AG04450 (cell line): ENCODE measurements around the gene CAMKMT. TPM values are rescaled to one million over a fixed set of nuclear protein-coding genes. Genes with fewer than 3 reads are reported as not detected.

Experiments used
- CTCF ChIA-PET: fragments of 300-600, 350-600 bp; formaldehyde crosslinking; extraction: SDS; loops from one replicate; lab custom pipeline; 2022; ENCODE audit warnings: antibody characterized with exemption, inconsistent platforms; lab: Charles Lee
- POLR2A ChIA-PET: fragments of 350-600 bp; formaldehyde crosslinking; extraction: SDS; loops from one replicate; lab custom pipeline; 2021; ENCODE audit warnings: antibody characterized with exemption, inconsistent platforms; lab: Yijun Ruan, JAX
- DNase-seq: peaks from one replicate; pipeline ENCODE4 v3.0.0-alpha.2; 2011; ENCODE audit warnings: low read depth, low spot score
- H3K27ac ChIP-seq: one replicate; pipeline ENCODE4 v1.5.1; 2012; ENCODE audit warnings: low read depth, low read length, control low read depth
- H3K27me3 ChIP-seq: one replicate; pipeline ENCODE4 v1.6.0; 2012; ENCODE audit warnings: low read length; ENCODE audit not compliant: control insufficient read depth, insufficient read depth
- H3K4me3 ChIP-seq: 2 replicates; pipeline ENCODE4 v1.5.1; 2011; ENCODE audit warnings: mild to moderate bottlenecking, low read depth, low read length, control low read depth
- H3K9me3 ChIP-seq: 2 replicates; pipeline ENCODE4 v1.5.1; 2012; ENCODE audit warnings: low read length; ENCODE audit not compliant: control insufficient read depth, insufficient read depth
- polyA plus RNA-seq: library from polyadenylated mRNA; depleted of rRNA; stranded (reverse); fragments of >200 nt; gene quantifications from 2 replicates; pipeline ENCODE4 v1.2.3, GENCODE V29; 2011
- TF ChIP-seq, protein P1 (sequence below): IDR thresholded peaks from 2 replicates; pipeline ENCODE4 v1.5.1; 2011; ENCODE audit warnings: low read depth, low read length, control low read depth, inconsistent platforms

The CAMKMT gene
- polyA plus RNA-seq, 1 experiment: 10.2 TPM

DNA sequence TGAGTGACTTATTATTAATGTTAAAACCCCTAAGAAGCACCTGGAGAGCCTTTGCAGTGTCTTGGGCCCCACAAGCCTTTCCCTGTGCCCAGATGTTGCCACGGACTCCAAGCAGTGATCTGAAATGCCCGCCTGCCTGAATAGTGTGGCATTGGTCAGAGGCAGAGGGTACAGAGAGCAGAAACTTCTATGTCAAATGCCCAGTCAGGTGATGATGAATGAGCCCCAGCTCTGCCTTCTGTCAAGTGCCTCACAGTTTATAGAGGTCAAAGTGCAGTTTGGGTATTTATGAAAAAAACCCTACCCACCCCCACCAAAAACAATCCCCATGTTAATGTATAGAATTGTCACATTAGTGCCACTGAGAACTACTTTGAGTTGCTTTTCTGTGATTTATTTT lies 409.8 kb downstream of the CAMKMT start:
- no peak overlapping the region for H3K4me3 ChIP-seq
- no peak for DNase-seq
- TF ChIP-seq, protein P1, sequence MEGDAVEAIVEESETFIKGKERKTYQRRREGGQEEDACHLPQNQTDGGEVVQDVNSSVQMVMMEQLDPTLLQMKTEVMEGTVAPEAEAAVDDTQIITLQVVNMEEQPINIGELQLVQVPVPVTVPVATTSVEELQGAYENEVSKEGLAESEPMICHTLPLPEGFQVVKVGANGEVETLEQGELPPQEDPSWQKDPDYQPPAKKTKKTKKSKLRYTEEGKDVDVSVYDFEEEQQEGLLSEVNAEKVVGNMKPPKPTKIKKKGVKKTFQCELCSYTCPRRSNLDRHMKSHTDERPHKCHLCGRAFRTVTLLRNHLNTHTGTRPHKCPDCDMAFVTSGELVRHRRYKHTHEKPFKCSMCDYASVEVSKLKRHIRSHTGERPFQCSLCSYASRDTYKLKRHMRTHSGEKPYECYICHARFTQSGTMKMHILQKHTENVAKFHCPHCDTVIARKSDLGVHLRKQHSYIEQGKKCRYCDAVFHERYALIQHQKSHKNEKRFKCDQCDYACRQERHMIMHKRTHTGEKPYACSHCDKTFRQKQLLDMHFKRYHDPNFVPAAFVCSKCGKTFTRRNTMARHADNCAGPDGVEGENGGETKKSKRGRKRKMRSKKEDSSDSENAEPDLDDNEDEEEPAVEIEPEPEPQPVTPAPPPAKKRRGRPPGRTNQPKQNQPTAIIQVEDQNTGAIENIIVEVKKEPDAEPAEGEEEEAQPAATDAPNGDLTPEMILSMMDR: no peak
- H3K9me3 ChIP-seq: no peaks in the 10 kb centered on the region
- no peak overlapping the region for H3K27ac ChIP-seq
- H3K27me3 ChIP-seq: peaks cover 26% of the 10 kb centered on the region
- ChIA-PET POLR2A (no interaction called here), CTCF (no interaction called here)

DNA sequence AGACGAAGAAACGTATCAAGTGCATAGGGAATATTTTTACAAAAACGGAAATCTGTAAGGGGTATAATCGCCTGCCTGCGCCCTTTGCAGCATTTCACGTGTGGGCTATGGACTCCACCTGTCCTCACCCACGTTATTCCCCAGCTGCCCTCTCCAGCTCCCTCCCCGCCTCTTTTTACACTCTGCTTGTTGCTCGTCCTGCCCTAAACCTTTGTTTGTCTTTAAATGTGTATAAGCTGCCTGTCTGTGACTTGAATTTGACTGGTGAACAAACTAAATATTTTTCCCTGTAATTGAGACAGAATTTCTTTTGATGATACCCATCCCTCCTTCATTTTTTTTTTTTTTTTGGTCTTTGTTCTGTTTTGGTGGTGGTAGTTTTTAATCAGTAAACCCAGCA lies 410.4 kb downstream of the CAMKMT start:
- DNase-seq: no peak
- ChIA-PET POLR2A (no interaction called here), CTCF (no interaction called here)
- H3K9me3 ChIP-seq: no peaks in the 10 kb centered on the region
- peaks cover 26% of the 10 kb centered on the region for H3K27me3 ChIP-seq
- H3K4me3 ChIP-seq: no peak overlapping the region
- TF ChIP-seq, protein P1: no peak
- H3K27ac ChIP-seq: no peak overlapping the region

GRCh38 chr2:44772669-44773378 lies 411.1 kb downstream of the CAMKMT start:
- TF ChIP-seq, protein P1: no peak
- ChIA-PET CTCF (no interaction called here), POLR2A (no interaction called here)
- no peak overlapping the region for H3K4me3 ChIP-seq
- no peaks in the 10 kb centered on the region for H3K9me3 ChIP-seq
- DNase-seq: no peak
- H3K27me3 ChIP-seq: peaks cover 26% of the 10 kb centered on the region
- no peak overlapping the region for H3K27ac ChIP-seq

DNA sequence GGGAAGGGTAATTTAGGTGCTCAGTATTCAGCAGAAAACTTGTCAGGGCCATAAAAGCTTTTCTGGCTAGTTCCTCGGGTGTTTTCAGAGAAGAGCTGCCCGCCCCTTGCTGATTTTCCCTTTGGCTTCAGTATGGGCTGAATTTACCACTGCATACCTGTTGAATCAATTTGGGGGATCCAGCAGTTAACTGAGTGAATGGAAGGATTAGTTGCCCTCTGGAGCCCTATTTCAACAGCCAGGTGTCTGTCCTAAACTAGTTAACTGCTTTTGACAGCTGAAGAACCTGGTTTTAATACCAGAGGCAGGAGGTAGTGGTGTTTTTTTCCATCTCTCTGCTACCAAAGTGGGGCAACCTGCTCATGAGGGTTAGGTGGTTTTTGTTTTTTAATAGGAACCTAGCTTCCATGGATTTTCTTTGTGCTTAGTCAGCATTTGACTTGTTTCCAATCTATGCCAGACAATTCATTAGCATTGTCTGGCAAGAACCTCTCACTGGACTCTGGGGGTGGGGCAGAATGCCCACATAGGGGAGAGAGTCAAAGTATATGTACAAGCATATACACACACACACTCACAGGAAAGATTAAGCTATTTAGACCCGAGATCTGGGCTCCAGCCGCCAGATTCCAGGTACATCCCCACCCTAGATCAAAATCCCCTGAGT lies 413.2 kb downstream of the CAMKMT start:
- H3K9me3 ChIP-seq: no peaks in the 10 kb centered on the region; the same call in 1 of the 2 replicates
- CTCF ChIA-PET: interaction anchor here (1.1 to 1.4 kb wide), 2 partner anchors 296 kb away, joined by 3 to 9 read pairs; no protein-coding TSS in a partner anchor
- POLR2A ChIA-PET: no interaction called here
- H3K27ac ChIP-seq: no peak overlapping the region
- TF ChIP-seq, protein P1: no peak
- DNase-seq: no peak
- peaks cover 25% of the 10 kb centered on the region for H3K27me3 ChIP-seq
- H3K4me3 ChIP-seq: no peak overlapping the region

DNA sequence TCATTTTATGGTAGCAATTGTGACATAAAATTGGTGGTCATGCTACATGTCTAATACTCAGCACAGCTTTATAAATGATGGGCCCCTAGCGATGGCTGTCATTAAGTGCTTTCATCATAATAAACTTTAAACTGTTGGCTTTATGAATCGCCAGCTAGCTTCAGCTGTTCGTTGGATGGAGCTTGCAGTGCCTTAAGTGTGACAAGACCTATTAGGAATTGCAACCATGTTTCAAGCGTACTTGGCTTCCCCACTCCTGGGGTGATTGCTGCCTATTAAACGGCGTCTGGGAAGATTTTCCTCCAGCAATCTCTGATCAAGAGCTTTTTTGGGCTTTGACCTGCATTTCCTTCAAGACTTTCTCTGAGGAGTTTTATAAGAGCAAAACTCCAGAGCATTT lies 415.3 kb downstream of the CAMKMT start:
- no peak for DNase-seq
- Histone ChIP-seq H3K27me3 (peaks cover 28% of the 10 kb centered on the region), H3K27ac (no peak overlapping the region), H3K9me3 (no peaks in the 10 kb centered on the region; the same call in 1 of the 2 replicates), H3K4me3 (no peak overlapping the region)
- TF ChIP-seq, protein P1: no peak
- ChIA-PET POLR2A (no interaction called here), CTCF (interaction anchor here (0.8 kb wide), 1 partner anchor 298 kb away, joined by 3 read pairs; no protein-coding TSS in a partner anchor)
